SK-N-SH (cell line): ENCODE data around the gene MEGF6. TPM values are rescaled to one million over a fixed set of nuclear protein-coding genes. Genes with fewer than 3 reads are reported as not detected.

Experiments used
- CTCF ChIA-PET: fragments of 300-600, 350-600 bp; formaldehyde crosslinking; extraction: SDS; loops from one replicate; lab custom pipeline; 2021; lab: Yijun Ruan, JAX
- POLR2A ChIA-PET: fragments of 350-600 bp; sonication (Branson Sonifier 250); formaldehyde crosslinking; extraction: SDS; loops from one replicate; lab custom pipeline; 2020; ENCODE audit warnings: antibody characterized with exemption, inconsistent platforms; lab: Yijun Ruan, JAX
- DNase-seq: peaks from one replicate; pipeline ENCODE4 v3.0.0; 2012
- H2AFZ ChIP-seq: fragments of 200-600 bp; sonication (generic); 2 replicates; pipeline ENCODE4 v1.8.1; 2016; ENCODE audit warnings: antibody characterized with exemption, mild to moderate bottlenecking, low read depth
- H3F3A ChIP-seq: fragments of 200-600 bp; sonication (generic); replicated peaks from 2 replicates; pipeline ENCODE3; 2016; ENCODE audit warnings: antibody characterized with exemption, mild to moderate bottlenecking; ENCODE audit not compliant: insufficient read depth
- H3K27ac ChIP-seq, 2 experiments: fragments of 200-500 bp in 1 of 2; fragments of 200-600 bp in 1 of 2; sonication (Bioruptor generic) in 1 of 2; sonication (generic), shearing (Covaris generic) in 1 of 2; 2 replicates each; pipeline versions ENCODE4 v1.5.1 to v1.6.1; 2014 to 2016; ENCODE audit warnings: low read depth in 2 of 2, inconsistent platforms in 1 of 2, low read length in 1 of 2, mild to moderate bottlenecking in 1 of 2, mixed read lengths in 1 of 2
- H3K27me3 ChIP-seq: fragments of 200-600 bp; sonication (generic), shearing (Covaris generic); 2 replicates; pipeline ENCODE4 v1.6.1; 2016; ENCODE audit warnings: mixed run types; ENCODE audit not compliant: insufficient read depth
- H3K36me3 ChIP-seq, 2 experiments: fragments of 200-500 bp in 1 of 2; fragments of 200-600 bp in 1 of 2; sonication (Bioruptor generic) in 1 of 2; sonication (generic) in 1 of 2; replicated peaks in 1 of 2; 2 replicates each; pipeline versions ENCODE3 to v1.5.1; 2014 to 2016; ENCODE audit warnings: low read length in 1 of 2, mild to moderate bottlenecking in 1 of 2; ENCODE audit not compliant: insufficient read depth in 2 of 2, control insufficient read depth in 1 of 2
- H3K4me1 ChIP-seq, 2 experiments: fragments of 200-500 bp in 1 of 2; fragments of 200-600 bp in 1 of 2; sonication (Bioruptor generic) in 1 of 2; sonication (generic), shearing (Covaris generic) in 1 of 2; 2 replicates each; pipeline versions ENCODE4 v1.5.1 to v1.6.1; 2014 to 2016; ENCODE audit warnings: low read depth in 1 of 2, low read length in 1 of 2, mixed run types in 1 of 2; ENCODE audit not compliant: insufficient read depth in 2 of 2, control insufficient read depth in 1 of 2
- H3K4me2 ChIP-seq: fragments of 200-600 bp; sonication (generic), shearing (Covaris generic); 2 replicates; pipeline ENCODE4 v1.6.1; 2017; ENCODE audit warnings: mixed run types
- H3K4me3 ChIP-seq, 2 experiments: fragments of 200-500 bp in 1 of 2; fragments of 200-600 bp in 1 of 2; sonication (Bioruptor generic) in 1 of 2; sonication (generic), shearing (Covaris generic) in 1 of 2; 2 replicates each; pipeline versions ENCODE4 v1.5.1 to v1.8.1; 2014 to 2016; ENCODE audit warnings: low read depth in 2 of 2, inconsistent platforms in 1 of 2, low read length in 1 of 2, mild to moderate bottlenecking in 1 of 2, mixed read lengths in 1 of 2, moderate library complexity in 1 of 2
- H3K79me2 ChIP-seq: fragments of 200-600 bp; sonication (generic); 2 replicates; pipeline ENCODE4 v1.8.1; 2017; ENCODE audit warnings: mild to moderate bottlenecking; ENCODE audit not compliant: insufficient read depth
- H3K9ac ChIP-seq: fragments of 200-600 bp; sonication (generic); 2 replicates; pipeline ENCODE4 v1.6.1; 2017; ENCODE audit warnings: mixed run types
- H3K9me2 ChIP-seq: fragments of 200-600 bp; sonication (generic); 2 replicates; pipeline ENCODE4 v1.6.1; 2017; ENCODE audit warnings: mixed run types
- H3K9me3 ChIP-seq: fragments of 200-600 bp; sonication (generic); 2 replicates; pipeline ENCODE4 v1.6.1; 2017; ENCODE audit warnings: mixed run types, mild to moderate bottlenecking, moderate library complexity
- H4K20me1 ChIP-seq: fragments of 200-600 bp; sonication (generic); 2 replicates; pipeline ENCODE4 v1.6.1; 2017; ENCODE audit warnings: mild to moderate bottlenecking, mixed run types; ENCODE audit not compliant: insufficient read depth
- CTCF ChIP-seq: fragments of 200-600 bp; sonication (generic); IDR thresholded peaks from 2 replicates; pipeline ENCODE4 v1.6.1; 2017; ENCODE audit warnings: antibody characterized with exemption, mild to moderate bottlenecking, moderate library complexity
- EP300 ChIP-seq, 2 experiments: IDR thresholded peaks; 2 replicates each; pipeline versions ENCODE4 v1.4.0 to v1.6.1; 2012; ENCODE audit warnings: borderline replicate concordance in 1 of 2, low read depth in 1 of 2, low read length in 1 of 2
- FOXJ3 ChIP-seq: sonication (generic); formaldehyde crosslinking; IDR thresholded peaks from 2 replicates; pipeline ENCODE4 v1.5.1; 2020; ENCODE audit warnings: mild to moderate bottlenecking, missing genetic modification reagents
- GABPA ChIP-seq: IDR thresholded peaks from 2 replicates; pipeline ENCODE4 v1.4.0; 2012; ENCODE audit warnings: low read depth, mild to moderate bottlenecking
- JUND ChIP-seq: IDR thresholded peaks from 2 replicates; pipeline ENCODE4 v1.4.0; 2012
- MEF2A ChIP-seq: IDR thresholded peaks from 2 replicates; pipeline ENCODE4 v1.4.0; 2012; ENCODE audit warnings: low read depth, borderline replicate concordance
- NFIC ChIP-seq: IDR thresholded peaks from 2 replicates; pipeline ENCODE4 v1.4.0; 2012; ENCODE audit warnings: borderline replicate concordance
- NRF1 ChIP-seq: IDR thresholded peaks from 2 replicates; pipeline ENCODE4 v1.6.1; 2012; ENCODE audit warnings: low read depth, mild to moderate bottlenecking, low read length
- PBX3 ChIP-seq: IDR thresholded peaks from 2 replicates; pipeline ENCODE4; 2012
- RAD21 ChIP-seq: IDR thresholded peaks from 2 replicates; pipeline ENCODE4 v1.6.1; 2012; ENCODE audit warnings: mild to moderate bottlenecking, low read length
- RCOR1 ChIP-seq: fragments of 150-350 bp; IDR thresholded peaks from 2 replicates; pipeline ENCODE4 v1.6.1; 2017; ENCODE audit warnings: antibody characterized with exemption, low read length
- RXRA ChIP-seq: IDR thresholded peaks from 2 replicates; pipeline ENCODE4 v1.4.0; 2012; ENCODE audit warnings: low read depth, mild to moderate bottlenecking, borderline replicate concordance
- TAF1 ChIP-seq: IDR thresholded peaks from 2 replicates; pipeline ENCODE4 v1.6.1; 2012; ENCODE audit warnings: low read depth, mild to moderate bottlenecking, low read length, moderate library complexity, borderline replicate concordance
- YY1 ChIP-seq: IDR thresholded peaks from 2 replicates; pipeline ENCODE4 v1.4.0; 2012; ENCODE audit warnings: low read depth, mild to moderate bottlenecking
- WGBS: methylation state at CpG from one replicate; pipeline ENCODE4 v1.1.6; 2017; ENCODE audit warnings: low lambda C conversion rate; 5-methylcytosine and 5-hydroxymethylcytosine counted together
- polyA plus RNA-seq, 3 experiments: library from polyadenylated mRNA; depleted of rRNA; stranded (reverse); fragments of >200 nt; gene quantifications; 2 replicates each; pipeline ENCODE4 v1.2.3, GENCODE V29; 2012
- TF ChIP-seq, protein P1 (sequence below): IDR thresholded peaks from 2 replicates; pipeline ENCODE4 v1.4.0; 2012; ENCODE audit warnings: low read depth, borderline replicate concordance

Gene MEGF6
- polyA plus RNA-seq, 1 of the 3 experiments (the other 2 are of a cell fraction): 7.6 TPM

DNA sequence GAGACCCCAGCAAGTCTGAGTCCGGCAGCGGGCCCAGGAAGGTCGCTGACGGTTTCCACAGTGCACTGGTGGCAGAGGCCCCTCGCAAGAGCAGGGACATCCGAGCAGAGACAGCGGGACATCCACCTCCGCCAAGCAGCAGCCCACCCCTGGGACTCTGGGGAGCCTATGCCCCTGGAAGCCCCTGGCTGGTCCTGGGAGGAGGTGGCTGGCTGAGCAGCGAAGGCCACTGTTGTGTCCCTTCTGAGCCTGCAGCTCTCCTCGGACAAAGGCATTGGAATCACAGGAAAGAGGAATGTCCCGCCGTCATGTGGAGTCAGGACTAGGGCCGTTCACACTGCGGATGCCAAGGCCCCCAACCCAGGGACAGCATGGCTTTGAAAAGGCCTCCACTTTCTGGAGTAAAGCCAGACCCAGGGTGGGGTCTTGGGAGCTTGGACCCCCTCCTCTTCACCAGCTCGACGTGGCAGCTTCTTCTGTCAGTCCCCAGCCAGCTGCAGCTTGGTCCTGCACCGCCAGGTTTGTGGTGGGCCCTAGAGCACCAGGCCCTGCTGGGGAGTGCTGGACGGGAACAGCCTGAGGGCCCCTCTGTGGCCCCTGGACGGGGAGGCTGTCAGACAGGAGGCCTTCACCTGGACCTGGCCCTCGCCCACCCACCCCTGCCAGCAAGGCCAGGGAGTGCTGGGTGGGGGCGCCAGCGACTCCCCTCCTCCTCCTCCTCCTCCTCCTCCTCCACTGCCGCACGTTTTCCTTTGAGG, 1.4 kb downstream of the MEGF6 start:
- Histone ChIP-seq H3K27me3 (no peaks in the 10 kb centered on the region), H3K9ac (no peak overlapping the region), H3K9me3 (no peaks in the 10 kb centered on the region), H3K36me3 (no peaks in the 10 kb centered on the region), H3K4me1 (peaks cover 0 to 38% of the 10 kb centered on the region in 2 experiments; a peak in 2 of 4 replicates), H3K27ac (no peak overlapping the region), H2AFZ (no peak overlapping the region), H3K79me2 (no peaks in the 10 kb centered on the region), H3K4me2 (no peak overlapping the region), H3F3A (no peaks in the 10 kb centered on the region), H3K4me3 (peak overlapping the region in 1 of 2 experiments; percentile 54; a peak in 1 of 4 replicates), H3K9me2 (no peaks in the 10 kb centered on the region), H4K20me1 (no peaks in the 10 kb centered on the region)
- CTCF ChIA-PET: interaction anchor here (0.7 to 4.0 kb wide), 8 partner anchors 9 to 138 kb away, joined by 3 to 19 read pairs (median 4); no protein-coding TSS in a partner anchor
- TF ChIP-seq GABPA: no peak
- TF ChIP-seq MEF2A: no peak
- TF ChIP-seq PBX3: no peak
- no peak for TF ChIP-seq TAF1
- no peak for TF ChIP-seq FOXJ3 (CRISPR knock-in tag)
- TF ChIP-seq CTCF: no peak
- no peak for TF ChIP-seq RXRA
- TF ChIP-seq YY1: no peak
- TF ChIP-seq, protein P1, sequence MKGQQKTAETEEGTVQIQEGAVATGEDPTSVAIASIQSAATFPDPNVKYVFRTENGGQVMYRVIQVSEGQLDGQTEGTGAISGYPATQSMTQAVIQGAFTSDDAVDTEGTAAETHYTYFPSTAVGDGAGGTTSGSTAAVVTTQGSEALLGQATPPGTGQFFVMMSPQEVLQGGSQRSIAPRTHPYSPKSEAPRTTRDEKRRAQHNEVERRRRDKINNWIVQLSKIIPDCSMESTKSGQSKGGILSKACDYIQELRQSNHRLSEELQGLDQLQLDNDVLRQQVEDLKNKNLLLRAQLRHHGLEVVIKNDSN: no peak
- no peak for TF ChIP-seq JUND
- TF ChIP-seq RAD21: no peak
- no peak for TF ChIP-seq NFIC
- TF ChIP-seq EP300 (IDR thresholded peaks at IDR 0.05; ENCODE audit: borderline replicate concordance in 1 of 2, low read depth in 1 of 2, low read length in 1 of 2): no peak
- no peak for TF ChIP-seq RCOR1
- no peak for TF ChIP-seq NRF1
- POLR2A ChIA-PET: no interaction called here
- no peak for DNase-seq
- WGBS: 80% methylated on average over 9 of the region's 24 CpGs
